ENCODE data around the gene KCNQ5.

Gene KCNQ5

GRCh38 chr6:73042892-73043291 is 421.0 kb downstream of the KCNQ5 start:
- TF ChIP-seq CTCF (IDR thresholded peaks at IDR 0.05; ENCODE audit: low read depth, low read length) (no peak), EZH2phosphoT487 (IDR thresholded peaks at IDR 0.05; ENCODE audit: low read depth) (no peak)
- Histone ChIP-seq H3K4me1 (ENCODE audit: low read length) (no peaks in the 10 kb centered on the region), H3K9ac (ENCODE audit: low read length) (no peak overlapping the region), H3K27ac (ENCODE audit: low read length) (no peak overlapping the region), H3K9me3 (ENCODE audit: insufficient read depth, low read length) (0 out of 2 replicates have a peak, but pooled peaks cover 10% of the 10 kb centered on the region), H3K4me2 (ENCODE audit: low read length) (no peak overlapping the region), H3K4me3 (ENCODE audit: low read length) (no peak overlapping the region), H3K36me3 (replicated peaks; ENCODE audit: low read depth, low read length) (no peaks in the 10 kb centered on the region), H3K79me2 (ENCODE audit: low read length) (no peaks in the 10 kb centered on the region), H4K20me1 (ENCODE audit: insufficient read depth, low read length) (no peaks in the 10 kb centered on the region), H2AFZ (ENCODE audit: low read depth, low read length) (no peak overlapping the region), H3K27me3 (ENCODE audit: low read depth, low read length) (no peaks in the 10 kb centered on the region)

GRCh38 chr6:73043446-73043845 is 421.6 kb downstream of the KCNQ5 start:
- Histone ChIP-seq H3K9me3 (ENCODE audit: insufficient read depth, low read length) (0 out of 2 replicates have a peak, but pooled peaks cover 10% of the 10 kb centered on the region), H4K20me1 (ENCODE audit: insufficient read depth, low read length) (no peaks in the 10 kb centered on the region)

GRCh38 chr6:73045609-73046008 is 423.7 kb downstream of the KCNQ5 start:
- TF ChIP-seq EZH2phosphoT487 (IDR thresholded peaks at IDR 0.05; ENCODE audit: low read depth) (no peak), CTCF (IDR thresholded peaks at IDR 0.05; ENCODE audit: low read depth, low read length) (no peak)
- H3K9ac ChIP-seq (ENCODE audit: low read length), result no peak overlapping the region
- no peak overlapping the region for H3K4me2 ChIP-seq (ENCODE audit: low read length)
- no peak overlapping the region for H3K4me3 ChIP-seq (ENCODE audit: low read length)
- no peak overlapping the region for H3K27ac ChIP-seq (ENCODE audit: low read length)
- H3K9me3 ChIP-seq (ENCODE audit: insufficient read depth, low read length), result no peaks in the 10 kb centered on the region
- H3K27me3 ChIP-seq (ENCODE audit: low read depth, low read length), result no peaks in the 10 kb centered on the region
- H3K79me2 ChIP-seq (ENCODE audit: low read length), result no peaks in the 10 kb centered on the region
- H2AFZ ChIP-seq (ENCODE audit: low read depth, low read length), result no peak overlapping the region
- no peaks in the 10 kb centered on the region for H3K36me3 ChIP-seq (replicated peaks; ENCODE audit: low read depth, low read length)
- H4K20me1 ChIP-seq (ENCODE audit: insufficient read depth, low read length), result no peaks in the 10 kb centered on the region
- H3K4me1 ChIP-seq (ENCODE audit: low read length), result no peaks in the 10 kb centered on the region

More at GRCh38 chr6:73043446-73043845, 421.6 kb downstream of the KCNQ5 start:
- H3K36me3 ChIP-seq (replicated peaks; ENCODE audit: low read depth, low read length), result no peaks in the 10 kb centered on the region
- H3K27me3 ChIP-seq (ENCODE audit: low read depth, low read length), result no peaks in the 10 kb centered on the region
- H3K4me2 ChIP-seq (ENCODE audit: low read length), result no peak overlapping the region
- TF ChIP-seq CTCF (IDR thresholded peaks at IDR 0.05; ENCODE audit: low read depth, low read length) (no peak), EZH2phosphoT487 (IDR thresholded peaks at IDR 0.05; ENCODE audit: low read depth) (no peak)
- H3K79me2 ChIP-seq (ENCODE audit: low read length), result no peaks in the 10 kb centered on the region
- H3K9ac ChIP-seq (ENCODE audit: low read length), result no peak overlapping the region
- H2AFZ ChIP-seq (ENCODE audit: low read depth, low read length), result no peak overlapping the region
- H3K27ac ChIP-seq (ENCODE audit: low read length), result no peak overlapping the region
- H3K4me1 ChIP-seq (ENCODE audit: low read length), result no peaks in the 10 kb centered on the region
- no peak overlapping the region for H3K4me3 ChIP-seq (ENCODE audit: low read length)

- Histone ChIP-seq H2AFZ (ENCODE audit: low read depth, low read length) (no peak overlapping the region), H3K79me2 (ENCODE audit: low read length) (no peaks in the 10 kb centered on the region), H3K4me3 (ENCODE audit: low read length) (no peak overlapping the region), H3K4me2 (ENCODE audit: low read length) (no peak overlapping the region), H3K27me3 (ENCODE audit: low read depth, low read length) (no peaks in the 10 kb centered on the region), H3K36me3 (replicated peaks; ENCODE audit: low read depth, low read length) (no peaks in the 10 kb centered on the region), H3K9ac (ENCODE audit: low read length) (no peak overlapping the region), H3K4me1 (ENCODE audit: low read length) (no peaks in the 10 kb centered on the region), H4K20me1 (ENCODE audit: insufficient read depth, low read length) (no peaks in the 10 kb centered on the region), H3K9me3 (ENCODE audit: insufficient read depth, low read length) (no peaks in the 10 kb centered on the region), H3K27ac (ENCODE audit: low read length) (no peak overlapping the region)
- TF ChIP-seq CTCF (IDR thresholded peaks at IDR 0.05; ENCODE audit: low read depth, low read length) (no peak), EZH2phosphoT487 (IDR thresholded peaks at IDR 0.05; ENCODE audit: low read depth) (no peak)
These were observed 425.9 kb downstream of the KCNQ5 start for GRCh38 chr6:73047801-73048200.
